ENCODE measurements around the gene CLIP1.

CLIP1 gene

DNA sequence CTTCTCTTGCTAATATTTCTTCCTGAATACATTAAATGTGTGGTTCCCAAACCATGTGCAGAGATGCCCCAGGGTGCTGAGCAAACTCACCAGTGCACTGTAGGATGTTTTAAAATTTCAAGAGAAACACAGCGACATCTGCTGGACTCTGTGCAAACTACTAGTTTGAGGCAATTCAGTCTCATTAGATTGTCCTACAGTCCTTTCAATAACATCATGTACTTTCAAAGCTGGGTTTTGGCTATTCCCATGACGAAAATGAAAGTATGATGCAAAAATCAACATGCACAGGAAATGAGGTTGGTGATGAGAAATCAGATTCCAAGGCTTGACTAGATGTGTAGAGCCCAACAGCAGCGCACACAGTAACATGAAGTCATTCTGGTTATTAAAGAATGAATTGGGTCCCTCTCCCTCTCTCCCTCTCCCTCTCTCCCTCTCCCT is 66.3 kb downstream of the CLIP1 start:
- DNase-seq (ENCODE audit: low read depth in 2 of 2), result peak; percentile 23

DNA sequence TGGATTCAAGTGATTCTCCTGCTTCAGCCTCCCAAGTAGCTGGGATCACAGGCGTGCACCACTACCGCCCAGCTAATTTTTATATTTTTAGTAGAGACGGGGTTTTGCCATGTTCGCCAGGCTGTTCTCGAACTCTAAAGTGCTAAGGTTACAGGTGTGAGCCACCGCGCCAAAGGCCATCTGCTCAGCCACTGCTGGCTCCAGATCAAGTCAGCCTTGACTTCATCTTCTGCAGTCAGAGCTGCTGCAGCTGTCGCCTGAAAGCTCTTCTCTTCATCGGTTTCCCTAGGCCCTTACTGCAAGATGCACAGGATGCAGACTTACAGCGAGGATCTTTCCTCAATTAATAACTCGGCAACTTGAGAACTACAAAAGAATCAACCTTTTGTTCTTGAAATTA is 66.8 kb downstream of the CLIP1 start:
- DNase-seq (ENCODE audit: low read depth in 2 of 2), result no peak

DNA sequence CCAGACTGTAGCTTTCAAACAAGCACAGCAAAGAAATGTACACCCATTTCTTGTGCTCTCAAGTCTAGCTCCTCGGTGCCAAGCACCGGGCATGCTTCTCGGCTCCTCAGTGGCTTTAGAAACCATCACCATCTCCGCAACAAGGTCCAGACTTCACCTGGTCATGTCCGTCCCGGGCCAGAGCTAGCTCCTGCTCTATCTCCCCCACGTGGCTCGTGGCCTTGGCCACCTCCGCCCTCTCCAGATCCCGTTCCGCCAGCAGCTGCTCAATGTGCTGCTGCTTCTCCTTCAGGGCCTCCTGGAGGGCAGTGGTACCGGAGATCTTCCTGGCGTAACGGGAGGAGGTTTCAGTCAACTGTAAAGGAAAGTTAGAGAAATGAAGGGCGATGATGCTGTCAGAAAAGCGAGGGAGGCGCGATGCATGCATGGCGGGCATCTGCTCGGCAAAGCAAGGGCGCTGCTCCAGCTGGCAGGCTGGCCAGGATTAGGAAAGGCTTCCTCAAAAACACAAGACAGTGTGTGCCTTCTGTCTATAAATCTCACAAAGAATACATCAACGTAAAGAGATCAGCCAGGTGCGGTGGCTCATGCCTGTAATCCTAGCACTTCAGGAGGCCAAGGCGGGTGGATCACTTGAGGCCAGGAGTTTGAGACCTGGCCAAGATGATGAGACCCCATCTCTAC is 67.4 kb downstream of the CLIP1 start:
- no peak for DNase-seq (ENCODE audit: low read depth in 2 of 2)

DNA sequence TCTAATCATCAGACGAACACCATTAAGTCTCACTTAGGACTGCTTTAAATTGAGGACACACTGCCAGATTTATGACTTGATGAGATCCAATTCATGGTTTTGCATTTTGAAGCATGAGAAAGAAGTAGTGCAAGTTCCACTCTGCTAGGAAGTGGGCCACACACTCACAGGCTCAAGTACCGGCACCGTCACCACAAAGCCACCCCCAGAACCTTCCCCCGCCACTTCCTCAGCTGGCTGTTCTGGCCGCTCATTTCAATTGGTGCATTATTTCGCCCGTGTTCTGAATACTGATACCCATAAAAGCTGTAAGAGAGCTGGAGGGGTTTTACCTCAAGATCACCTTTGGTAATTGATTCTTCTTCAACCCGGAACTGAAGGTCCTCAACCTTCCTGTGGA is 70.1 kb downstream of the CLIP1 start:
- DNase-seq (ENCODE audit: low read depth in 2 of 2), result no peak

DNA sequence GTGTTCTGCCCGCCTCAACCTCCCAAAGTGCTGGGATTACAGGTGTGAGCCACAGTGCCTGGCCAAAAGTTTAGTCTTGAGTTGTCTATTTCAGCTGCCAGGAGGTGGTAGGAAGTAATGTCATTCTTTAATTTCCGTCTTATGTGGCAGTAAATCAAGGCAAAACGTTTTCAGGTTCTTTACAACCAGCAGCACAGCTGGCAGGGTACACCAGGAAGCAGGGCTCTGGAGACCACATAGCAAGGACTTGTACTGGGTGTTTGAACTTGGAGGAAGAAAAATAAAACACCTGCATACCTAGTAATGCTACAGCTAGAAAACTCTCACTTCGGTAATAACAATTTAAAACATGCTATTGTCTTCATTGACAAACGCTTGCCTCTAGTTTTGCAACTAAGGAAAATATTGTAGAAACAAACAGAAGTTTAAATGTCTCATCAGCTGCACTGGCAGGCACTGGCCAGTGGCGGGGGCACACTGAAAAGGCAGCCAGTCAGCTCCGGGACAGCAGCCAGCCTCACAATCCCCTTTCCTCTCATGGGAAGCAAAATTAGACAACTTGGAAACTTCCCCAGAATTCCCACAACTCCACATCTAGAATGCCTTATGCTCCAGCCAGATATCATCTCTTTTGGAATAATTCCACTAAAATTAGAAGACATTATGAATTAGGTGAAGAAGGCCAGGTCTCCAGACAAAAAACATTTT is 72.2 kb downstream of the CLIP1 start:
- DNase-seq (ENCODE audit: low read depth in 2 of 2), result no peak

DNA sequence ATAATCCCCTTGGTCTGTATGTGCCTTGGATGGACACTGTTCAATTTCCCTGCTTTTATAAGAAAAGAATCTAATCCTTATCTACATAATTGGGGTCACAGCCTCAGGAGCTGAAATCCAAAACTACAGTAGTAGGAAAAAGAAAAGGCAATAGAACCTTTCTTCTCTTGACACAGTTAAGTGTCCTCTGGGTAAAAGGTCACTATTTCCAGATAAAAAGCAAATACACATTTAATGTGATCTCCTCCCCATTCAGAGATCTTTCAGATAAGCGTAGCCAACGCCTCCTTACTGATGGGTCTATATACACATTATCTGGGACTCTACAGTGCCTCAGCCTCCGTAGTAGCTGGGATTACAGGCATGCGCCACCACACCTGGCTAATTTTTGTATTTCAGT is 73.4 kb downstream of the CLIP1 start:
- DNase-seq (ENCODE audit: low read depth in 2 of 2), result no peak

DNA sequence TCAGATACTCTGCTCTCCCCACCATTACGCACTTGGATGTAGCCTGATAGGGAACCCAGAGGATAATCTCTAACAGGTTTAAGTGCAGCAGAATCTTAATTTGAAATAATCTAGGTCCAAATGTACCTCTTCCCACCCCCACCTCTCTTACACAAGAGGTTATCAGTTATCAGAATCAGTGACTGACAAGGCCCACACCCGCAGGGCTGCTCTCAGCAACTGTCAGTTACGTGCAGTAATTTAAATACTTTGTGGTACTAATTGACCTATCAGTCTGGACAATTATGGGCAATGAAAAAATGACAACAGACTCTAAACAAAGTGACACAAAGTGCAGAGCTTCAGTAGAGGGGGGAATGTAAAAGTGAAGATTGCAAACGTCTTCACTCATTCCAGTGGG is 74.0 kb downstream of the CLIP1 start:
- DNase-seq (ENCODE audit: low read depth in 2 of 2), result no peak

DNA sequence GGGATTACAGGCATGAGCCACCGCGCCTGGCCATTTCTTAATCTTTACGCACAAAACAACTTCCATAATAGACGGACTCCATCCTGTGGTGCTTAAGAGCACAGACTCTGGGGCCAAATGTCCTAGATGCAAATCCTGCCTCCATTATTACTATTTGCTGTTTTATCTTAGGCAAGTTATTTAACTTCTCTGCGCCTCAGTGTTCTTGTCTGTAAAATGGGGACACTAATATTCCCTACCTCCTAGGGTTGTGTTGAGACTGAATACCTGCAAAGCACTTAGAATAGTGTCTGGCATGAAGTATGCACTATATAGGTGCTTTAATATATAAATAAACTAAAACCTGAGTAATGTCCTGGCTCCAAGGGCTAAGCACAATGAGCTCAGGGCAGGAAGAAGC is 76.4 kb downstream of the CLIP1 start:
- no peak for DNase-seq (ENCODE audit: low read depth in 2 of 2)

DNA sequence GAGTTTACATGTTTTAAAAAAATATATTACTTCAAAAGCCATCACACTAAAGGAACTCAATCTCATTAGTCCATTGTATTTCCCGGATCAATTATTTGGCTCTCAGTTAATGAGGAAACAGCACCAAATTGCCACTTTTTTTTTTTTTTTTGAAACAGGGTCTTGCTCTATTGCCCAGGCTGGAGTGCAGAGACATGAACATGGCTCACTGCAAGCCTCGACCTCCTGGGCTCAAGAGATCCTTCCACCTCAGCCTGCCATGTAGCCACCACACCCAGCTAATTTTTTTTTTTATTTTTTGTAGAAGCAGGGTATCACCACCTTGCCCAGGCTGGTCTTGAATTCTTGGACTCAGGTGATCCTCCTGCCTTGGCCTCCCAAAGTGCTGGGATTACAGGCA is 77.4 kb downstream of the CLIP1 start:
- DNase-seq (ENCODE audit: low read depth in 2 of 2), result no peak

DNA sequence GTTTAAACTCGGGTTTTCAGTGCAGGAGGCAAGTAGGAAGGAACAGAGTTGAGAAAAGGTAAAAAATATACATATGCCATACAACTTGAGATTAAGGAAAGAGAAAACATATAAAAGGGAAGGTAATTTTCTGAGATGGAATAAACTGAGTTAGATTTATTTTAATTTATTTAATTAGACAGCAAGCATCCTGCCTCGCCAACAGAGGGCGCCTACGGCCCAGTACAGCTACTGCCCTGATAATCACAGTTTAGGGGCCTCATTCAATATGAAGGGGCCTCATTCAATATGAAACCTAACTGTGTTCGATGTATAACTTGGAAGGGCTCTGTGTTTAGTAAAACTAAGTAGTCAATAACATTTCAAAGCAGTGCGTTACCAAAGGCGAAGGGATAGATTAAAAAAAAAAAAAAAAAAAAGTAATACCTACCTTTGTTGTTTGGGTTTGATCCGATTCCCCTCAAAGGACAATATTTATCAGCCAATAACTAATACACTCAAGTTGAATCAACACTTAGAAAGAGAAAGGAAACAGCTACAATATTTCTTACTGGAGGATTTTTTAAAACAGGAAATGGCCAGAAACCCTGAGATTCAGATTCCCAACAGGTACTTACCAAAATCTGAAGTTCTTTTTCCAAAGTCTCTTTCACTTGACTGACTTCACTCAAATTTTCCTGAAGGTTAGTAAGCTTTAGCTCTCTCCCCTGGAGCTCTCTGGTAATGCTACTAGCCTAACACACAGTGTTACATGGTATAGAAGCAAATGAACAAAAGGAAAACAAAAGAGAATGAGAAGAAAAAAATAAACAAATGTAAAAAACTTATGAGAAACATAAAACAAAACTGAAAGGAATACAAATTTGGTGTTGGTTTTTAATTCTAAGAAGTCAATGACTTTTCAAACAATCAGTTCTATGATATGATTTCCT is 86.2 kb downstream of the CLIP1 start:
- peak in 1 of 2 donors; percentile 16 for DNase-seq (ENCODE audit: low read depth in 2 of 2)

DNA sequence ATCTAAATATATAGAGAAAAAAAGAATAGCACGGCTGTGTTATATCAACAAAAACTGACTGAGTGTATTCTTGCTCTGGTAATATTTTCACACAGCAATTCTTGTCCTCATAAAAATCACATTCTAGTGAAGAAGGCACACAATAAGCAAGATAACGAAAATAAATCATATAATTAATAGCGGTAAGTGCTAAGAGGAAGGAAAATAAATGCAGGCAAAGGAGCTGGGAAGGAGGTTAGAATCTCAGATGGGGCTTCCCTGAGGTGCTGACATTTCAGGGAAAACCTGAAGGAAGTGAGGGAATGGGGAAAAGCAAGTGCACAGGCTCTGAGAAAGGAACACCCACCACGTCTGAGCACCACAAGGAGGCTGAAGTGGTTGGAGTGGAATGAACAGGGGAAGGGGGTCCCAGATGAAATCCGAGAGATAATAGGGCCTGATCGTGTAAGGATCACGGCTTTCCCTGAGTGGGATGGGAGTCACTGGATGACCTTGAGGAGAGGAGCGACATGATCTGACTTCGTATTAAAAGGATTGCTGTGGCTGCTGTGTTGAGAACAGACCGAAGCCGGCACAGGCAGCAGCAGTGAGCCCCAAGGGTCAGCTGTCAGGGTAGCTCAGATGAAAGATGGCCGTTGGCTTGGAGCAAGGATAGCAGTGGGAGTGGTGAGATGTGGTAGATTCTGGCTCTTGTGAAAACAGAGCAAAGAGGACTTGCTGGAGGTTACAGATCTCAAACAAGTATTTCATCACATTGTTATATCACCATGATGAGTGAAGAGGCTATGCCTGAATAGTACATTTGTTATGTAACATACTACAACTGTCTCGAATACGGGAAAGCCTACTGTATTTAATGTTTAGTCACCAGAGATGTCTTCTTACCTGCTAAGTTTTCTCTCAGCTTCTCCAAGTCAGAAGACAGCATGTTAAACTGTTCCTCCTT is 89.1 kb downstream of the CLIP1 start:
- DNase-seq (ENCODE audit: low read depth in 2 of 2), result no peak

DNA sequence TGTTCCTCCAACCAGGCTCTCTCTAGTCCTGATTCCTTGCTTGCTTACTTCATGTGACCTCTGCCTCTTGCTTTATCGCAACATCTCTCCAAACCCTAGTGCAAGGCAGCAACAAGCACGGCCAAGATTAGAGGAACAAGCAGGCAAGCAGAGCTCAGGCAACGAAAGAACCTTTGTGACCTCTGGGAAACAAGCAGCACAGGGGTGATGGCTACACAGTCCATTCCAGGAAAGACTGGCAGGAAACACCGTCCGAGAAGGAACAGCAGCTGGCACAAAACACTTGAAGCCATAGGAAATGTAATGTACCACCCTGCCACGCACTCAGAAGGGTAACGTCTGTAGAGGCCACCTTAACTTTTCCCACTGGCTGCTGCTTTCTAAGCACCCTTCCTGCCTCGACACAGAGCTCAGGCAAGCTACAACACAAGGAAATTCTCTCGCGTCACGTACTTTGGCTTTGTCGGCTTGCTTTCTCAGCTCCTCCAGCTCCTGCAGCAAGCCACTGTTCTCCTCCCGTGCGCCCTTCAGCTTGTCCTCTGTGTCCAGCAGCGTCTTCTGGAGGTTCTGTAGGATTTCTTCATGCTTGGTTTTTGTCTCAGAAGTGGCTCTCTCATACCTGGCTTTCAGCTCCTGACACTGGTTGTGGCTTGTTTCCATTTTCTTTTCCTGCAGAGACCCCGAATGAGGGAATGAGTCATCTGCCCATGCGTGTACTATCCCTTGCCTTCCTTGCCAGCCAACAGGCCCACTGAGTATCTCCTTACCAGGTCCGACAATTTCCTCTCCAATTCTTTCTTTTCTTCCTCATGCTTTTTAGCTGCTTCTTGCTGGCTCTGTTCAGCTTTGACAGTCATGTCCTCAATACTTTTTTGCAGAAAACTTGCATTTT is 94.7 kb downstream of the CLIP1 start:
- DNase-seq (ENCODE audit: low read depth in 2 of 2), result no peak

DNA sequence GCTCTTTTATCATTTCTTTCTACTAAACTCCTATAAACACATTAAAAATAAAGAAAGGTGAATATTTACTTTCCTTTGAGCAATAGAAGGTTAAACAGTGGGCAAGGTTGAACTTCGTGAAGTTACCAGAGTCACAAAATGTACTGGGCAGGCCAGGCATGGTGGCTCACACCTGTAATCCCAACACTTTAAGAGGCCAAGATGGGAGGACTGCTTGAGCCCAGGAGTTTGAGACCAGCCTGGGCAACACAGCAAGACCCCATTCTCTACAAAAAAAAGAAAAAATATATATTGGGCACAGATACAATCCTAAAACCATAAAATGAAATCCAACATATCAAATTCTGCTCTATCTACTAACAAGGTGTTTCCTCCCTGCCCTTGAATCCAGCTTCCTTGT is 95.5 kb downstream of the CLIP1 start:
- no peak for DNase-seq (ENCODE audit: low read depth in 2 of 2)

DNA sequence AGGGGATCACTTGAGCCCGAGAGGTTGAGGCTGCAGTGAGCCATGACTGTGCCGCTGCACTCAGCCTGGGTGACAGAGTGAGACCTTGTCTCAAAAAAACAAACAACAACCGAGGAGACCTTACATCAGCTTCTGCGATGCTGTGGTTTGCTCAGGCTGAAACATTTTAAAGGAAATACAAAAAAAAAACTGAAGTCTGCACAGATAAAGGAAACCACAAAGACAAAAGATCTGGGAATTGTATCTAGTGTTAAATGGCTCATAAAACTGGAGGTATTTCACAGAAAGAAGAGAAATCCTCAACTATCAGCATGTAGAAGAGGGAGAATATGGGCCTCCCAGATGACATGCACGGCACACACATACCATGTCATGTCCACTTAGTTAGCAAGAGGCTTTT is 95.9 kb downstream of the CLIP1 start:
- no peak for DNase-seq (ENCODE audit: low read depth in 2 of 2)

DNA sequence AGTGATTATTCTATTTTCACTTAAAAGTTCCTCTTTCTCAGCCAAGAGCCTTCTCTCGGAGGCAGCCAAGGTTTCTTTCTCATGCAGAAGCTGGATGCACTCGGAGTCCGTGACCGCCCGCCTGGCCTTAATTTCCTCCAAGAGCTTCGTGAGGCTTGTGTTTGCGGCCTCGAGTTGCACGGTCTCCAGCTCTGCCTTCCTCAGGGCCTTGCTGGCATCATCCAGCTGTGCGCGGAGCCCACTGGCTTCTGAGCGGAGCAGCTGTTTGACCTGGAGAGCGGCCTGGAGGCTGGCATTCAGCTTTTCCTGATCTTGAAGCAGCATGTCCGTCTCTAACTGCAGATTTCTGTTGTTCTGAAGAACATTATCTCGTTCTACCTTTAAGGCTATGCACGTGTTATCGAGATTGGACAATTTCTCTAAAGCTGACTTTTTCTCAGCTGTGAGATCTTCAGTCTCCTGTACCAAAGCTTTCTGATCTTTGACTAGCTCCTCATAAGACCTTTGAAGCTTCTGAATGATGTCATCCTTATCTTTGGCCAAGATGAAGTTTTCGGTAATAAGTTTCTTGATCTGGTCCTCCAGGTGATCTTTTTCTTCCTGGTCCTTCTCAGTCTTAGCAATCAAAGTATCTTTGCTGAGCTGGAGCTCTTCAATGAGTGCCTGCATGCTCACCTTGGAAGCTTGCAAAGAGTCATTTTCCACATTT is 99.0 kb downstream of the CLIP1 start:
- DNase-seq (ENCODE audit: low read depth in 2 of 2), result no peak

DNA sequence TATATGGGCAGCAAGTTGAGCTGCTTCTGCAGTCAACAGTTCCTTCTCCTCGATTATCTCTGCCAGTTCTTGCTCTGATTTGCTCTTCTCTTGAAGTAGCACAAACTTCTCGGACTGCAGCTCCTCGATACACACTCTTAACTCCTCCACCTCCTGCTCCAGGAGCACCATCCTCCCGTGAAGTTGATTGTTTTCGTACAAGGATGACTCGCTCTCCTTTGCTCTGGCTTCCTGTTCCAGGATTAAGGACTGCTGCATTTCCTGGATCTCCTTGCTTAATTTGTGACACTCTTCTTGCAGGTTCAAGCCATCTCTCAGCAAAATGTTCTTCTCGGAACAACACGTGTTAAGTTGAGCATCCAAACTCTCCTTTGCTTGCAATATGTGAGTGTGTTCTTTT is 100.0 kb downstream of the CLIP1 start:
- DNase-seq (ENCODE audit: low read depth in 2 of 2), result no peak

DNA sequence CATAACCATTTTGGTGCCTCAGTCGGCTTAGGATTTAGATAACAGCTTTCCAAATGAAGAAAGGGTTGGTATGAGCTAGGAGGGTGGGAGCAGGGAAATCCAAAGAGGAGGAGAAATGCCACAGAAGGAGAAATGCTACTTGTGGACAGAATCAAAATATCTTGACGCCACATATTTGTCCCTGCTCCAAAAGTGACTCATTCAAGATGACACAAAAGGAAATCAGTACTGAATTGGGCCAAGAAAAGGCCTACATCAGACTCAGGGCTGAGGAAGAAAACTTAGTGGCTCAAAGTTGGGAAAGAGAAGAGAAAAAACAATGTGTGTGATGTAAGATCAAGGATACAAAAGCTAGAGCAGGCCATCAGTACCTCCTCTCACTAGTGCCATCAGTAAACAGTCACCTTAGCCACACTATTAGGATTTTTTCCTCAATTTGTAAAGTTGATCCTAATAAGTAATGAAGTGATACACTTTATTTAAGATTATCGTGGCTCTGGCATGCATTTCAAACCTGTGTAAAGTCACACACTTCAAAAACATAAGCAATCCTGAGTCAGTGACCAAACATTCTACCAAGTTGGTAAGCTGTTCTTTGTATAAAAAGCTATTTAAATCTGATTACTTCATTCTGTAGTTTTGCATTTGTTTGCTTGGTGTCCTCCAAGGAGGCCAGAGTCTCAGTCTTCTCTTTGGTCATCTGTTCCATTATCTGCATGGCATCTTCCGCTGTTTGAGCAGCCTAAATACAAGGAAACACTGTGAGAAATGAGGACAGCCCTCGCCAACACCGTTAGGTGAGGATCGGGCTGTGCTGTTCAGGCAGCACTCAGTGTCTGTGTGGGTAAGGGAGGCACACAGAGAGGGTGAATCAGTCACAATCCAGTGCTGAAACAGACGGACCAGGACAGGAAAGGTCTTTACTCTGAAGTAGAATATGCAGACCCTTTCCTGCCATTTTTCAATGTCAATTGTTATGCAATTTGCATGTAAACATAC is 103.6 kb downstream of the CLIP1 start:
- DNase-seq (ENCODE audit: low read depth in 2 of 2), result no peak

DNA sequence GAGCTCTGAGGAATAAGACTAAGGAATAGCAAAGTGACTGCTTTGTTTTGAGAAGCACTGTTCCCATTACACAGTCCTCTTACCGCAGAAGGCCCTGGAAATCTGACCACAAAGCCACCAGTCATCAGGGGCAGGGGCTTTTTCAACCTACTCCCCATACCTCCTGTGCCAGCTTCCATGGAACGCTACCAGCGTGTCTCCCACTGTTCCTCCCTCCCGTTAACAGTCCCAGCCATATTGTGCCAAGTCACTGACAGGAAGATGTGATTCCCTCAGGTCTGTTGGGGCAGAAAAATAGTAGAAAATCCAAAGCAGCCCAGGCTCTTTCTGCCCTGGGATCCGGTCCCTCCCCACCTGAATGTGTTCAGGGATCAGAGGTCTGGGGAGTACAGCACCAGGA is 109.5 kb downstream of the CLIP1 start:
- no peak for DNase-seq (ENCODE audit: low read depth in 2 of 2)
